GM11168 (cell line): Measurements from ENCODE around the gene GPATCH4.
"Not testable (repeated sequence)": the region's sequence is repeated elsewhere in the genome, so short reads cannot be mapped to it uniquely, and the experiment has no call there.

Experiments
- in situ Hi-C: fragments of 300-500 bp; cut with MboI; formaldehyde crosslinking; loops from one replicate; pipeline ENCODE4 v1.12.0; 2022; ENCODE audit warnings: low sequenced_read_pairs; ENCODE audit not compliant: unreplicated experiment

Gene GPATCH4

GRCh38 chr1:156627313-156627880, 26.1 kb upstream of the GPATCH4 start:
- in situ Hi-C loops = no loop called here

GRCh38 chr1:156626079-156626438, 24.8 kb upstream of the GPATCH4 start:
- in situ Hi-C loops = no loop called here

- in situ Hi-C loops = no loop called here
These were observed 24.3 kb upstream of the GPATCH4 start for GRCh38 chr1:156625436-156626078.

- in situ Hi-C loops = no loop called here
These were observed 23.6 kb upstream of the GPATCH4 start for GRCh38 chr1:156624814-156625435.

- in situ Hi-C loops = no loop called here
These were observed 22.9 kb upstream of the GPATCH4 start for GRCh38 chr1:156623946-156624813.

GRCh38 chr1:156622581-156623297, 21.5 kb upstream of the GPATCH4 start:
- in situ Hi-C loops = no loop called here

GRCh38 chr1:156619582-156619955, 18.3 kb upstream of the GPATCH4 start:
- in situ Hi-C loops = no loop called here

GRCh38 chr1:156618853-156619581, 17.7 kb upstream of the GPATCH4 start, which contains the start of gene HAPLN2:
Gene HAPLN2, plus strand, starts transcription at chr1:156619415. Its CDS starts 4,076 bp downstream, at chr1:156623491.
- in situ Hi-C loops = no loop called here

- in situ Hi-C loops = no loop called here
These were observed 15.2 kb upstream of the GPATCH4 start for GRCh38 chr1:156616463-156616862.

- in situ Hi-C loops = no loop called here
These were observed 14.7 kb upstream of the GPATCH4 start for GRCh38 chr1:156615946-156616345.

- in situ Hi-C loops = no loop called here
These were observed 11.4 kb upstream of the GPATCH4 start for GRCh38 chr1:156612666-156613065.

GRCh38 chr1:156610072-156610471, 8.8 kb upstream of the GPATCH4 start:
- in situ Hi-C loops = not testable (repeated sequence)

- in situ Hi-C loops = loop anchor here (5.0 kb wide), 1 partner anchor 227 kb away; no protein-coding TSS in a partner anchor
These were observed 7.7 kb upstream of the GPATCH4 start for GRCh38 chr1:156608981-156609380.

GRCh38 chr1:156608036-156608674, 6.9 kb upstream of the GPATCH4 start:
- in situ Hi-C loops = loop anchor here (5.0 kb wide), 1 partner anchor 226 kb away; no protein-coding TSS in a partner anchor

GRCh38 chr1:156607344-156607743, 6.1 kb upstream of the GPATCH4 start:
- in situ Hi-C loops = loop anchor here (5.0 kb wide), 1 partner anchor 225 kb away; no protein-coding TSS in a partner anchor

- in situ Hi-C loops = no loop called here
These were observed 1.3 kb upstream of the GPATCH4 start for GRCh38 chr1:156602557-156602993.

- in situ Hi-C loops = no loop called here
These were observed 613 bp upstream of the GPATCH4 start for GRCh38 chr1:156601892-156602291.

GRCh38 chr1:156600733-156601121, 552 bp downstream of the GPATCH4 start:
- in situ Hi-C loops = no loop called here

- in situ Hi-C loops = no loop called here
These were observed 1.5 kb downstream of the GPATCH4 start for GRCh38 chr1:156599811-156600210.
